HG02943 (cell line): ENCODE results near the gene SFRP5.

Experiments
- ATAC-seq: cut with Tn5 transposase; IDR thresholded peaks from one replicate; pipeline ENCODE4 v1.9.1; 2021; ENCODE audit warnings: mild to moderate bottlenecking, low read depth, moderate library complexity; ENCODE audit not compliant: unreplicated experiment

SFRP5 gene

GRCh38 chr10:97771913-97772823 is at the start of gene SFRP5:
Gene SFRP5, minus strand, starts transcription at chr10:97771999. Its CDS starts 166 bp downstream, at chr10:97771833.
- ATAC-seq, result no peak

GRCh38 chr10:97820096-97820704 is 48.4 kb upstream of the SFRP5 start:
- no peak for ATAC-seq

GRCh38 chr10:97818572-97818971 is 46.8 kb upstream of the SFRP5 start:
- ATAC-seq, result no peak

- no peak for ATAC-seq
Observed at GRCh38 chr10:97816609-97817008, 44.8 kb upstream of the SFRP5 start.

GRCh38 chr10:97814996-97815395 is 43.2 kb upstream of the SFRP5 start:
- ATAC-seq, result no peak

- ATAC-seq, result no peak
Observed at GRCh38 chr10:97813311-97813710, 41.5 kb upstream of the SFRP5 start.

- ATAC-seq, result no peak
Observed at GRCh38 chr10:97812696-97813095, 40.9 kb upstream of the SFRP5 start.

GRCh38 chr10:97811958-97812357 is 40.2 kb upstream of the SFRP5 start:
- no peak for ATAC-seq

GRCh38 chr10:97810446-97810845 is 38.6 kb upstream of the SFRP5 start:
- ATAC-seq, result no peak

GRCh38 chr10:97805949-97806348 is 34.1 kb upstream of the SFRP5 start:
- no peak for ATAC-seq

GRCh38 chr10:97805096-97805884 is 33.5 kb upstream of the SFRP5 start:
- no peak for ATAC-seq

GRCh38 chr10:97801422-97801821 is 29.6 kb upstream of the SFRP5 start:
- ATAC-seq, result no peak

GRCh38 chr10:97800474-97800873 is 28.7 kb upstream of the SFRP5 start:
- ATAC-seq, result no peak

- ATAC-seq, result no peak
Observed at GRCh38 chr10:97798958-97799610, 27.3 kb upstream of the SFRP5 start.

- ATAC-seq, result no peak
Observed at GRCh38 chr10:97796651-97797050, 24.9 kb upstream of the SFRP5 start.

- no peak for ATAC-seq
Observed at GRCh38 chr10:97795886-97796285, 24.1 kb upstream of the SFRP5 start.

GRCh38 chr10:97791824-97792721 is 20.3 kb upstream of the SFRP5 start:
- ATAC-seq, result no peak

- no peak for ATAC-seq
Observed at GRCh38 chr10:97789770-97790397, 18.1 kb upstream of the SFRP5 start.
